Peyer's patch (tissue), 4 donors: ENCODE measurements around the gene MARCHF10. TPM values are rescaled to one million over a fixed set of nuclear protein-coding genes. Genes with fewer than 3 reads are reported as not detected.

Source experiments
- DNase-seq, 3 donors: peaks; one replicate each; pipeline ENCODE4 v3.0.0-alpha.2; 2017 to 2019
- H3K27ac ChIP-seq, 4 donors: fragments of 200-600 bp; sonication (generic); one replicate each; pipeline ENCODE4 v1.5.1; 2016 to 2019
- H3K27me3 ChIP-seq, 2 donors: fragments of 200-600 bp; sonication (generic); one replicate each; pipeline ENCODE4 v1.5.1; 2019
- H3K36me3 ChIP-seq, 3 donors: fragments of 200-600 bp; sonication (generic); one replicate each; pipeline ENCODE4 v1.5.1; 2016 to 2019
- H3K4me1 ChIP-seq, 4 donors: fragments of 200-600 bp; sonication (generic); one replicate each; pipeline ENCODE4 v1.5.1; 2016 to 2019
- H3K4me3 ChIP-seq, 4 donors: fragments of 200-600 bp; sonication (generic); 1 replicate in 3 of 4; 2 replicates in 1 of 4; pipeline ENCODE4 v1.5.1; 2016 to 2019; ENCODE audit warnings: mild to moderate bottlenecking in 1 of 4
- H3K9me3 ChIP-seq, 4 donors: fragments of 200-600 bp; sonication (generic); one replicate each; pipeline ENCODE4 v1.5.1; 2016 to 2019; ENCODE audit warnings: mild to moderate bottlenecking in 1 of 4
- CTCF ChIP-seq, 6 experiments: fragments of 450-650 bp in 4 of 6; fragments of 200-600 bp in 2 of 6; sonication (generic) in 1 of 6; IDR thresholded peaks; one replicate each; pipeline ENCODE4 v1.5.1; 2017 to 2019; ENCODE audit warnings: antibody characterized with exemption in 6 of 6, mild to moderate bottlenecking in 3 of 6, moderate library complexity in 1 of 6
- POLR2A ChIP-seq, 2 donors: fragments of 450-650 bp; IDR thresholded peaks; one replicate each; pipeline ENCODE4 v1.5.1; 2017; ENCODE audit warnings: antibody characterized with exemption in 2 of 2, mild to moderate bottlenecking in 2 of 2, moderate library complexity in 2 of 2
- total RNA-seq, 4 donors: library from RNA; depleted of rRNA; stranded (reverse); fragments of >200 nt; gene quantifications; one replicate each; pipeline ENCODE4 v1.1.0, GENCODE V29; 2016

Gene MARCHF10
- total RNA-seq, 4 donors from 2014 or later = not detected

- no peak for DNase-seq
- no peaks in the 10 kb centered on the region for H3K4me1 ChIP-seq
- H3K27me3 ChIP-seq = no peaks in the 10 kb centered on the region
- H3K36me3 ChIP-seq = no peaks in the 10 kb centered on the region
- H3K9me3 ChIP-seq = no peaks in the 10 kb centered on the region
- H3K27ac ChIP-seq = no peak overlapping the region
- no peak for TF ChIP-seq POLR2A (IDR thresholded peaks at IDR 0.05)
- no peak for TF ChIP-seq CTCF (IDR thresholded peaks at IDR 0.05)
- H3K4me3 ChIP-seq = no peak overlapping the region
Observed at GRCh38 chr17:62755141-62755851, 52.8 kb downstream of the MARCHF10 start.

- Histone ChIP-seq H3K27ac (no peak overlapping the region), H3K36me3 (no peaks in the 10 kb centered on the region), H3K27me3 (no peaks in the 10 kb centered on the region), H3K4me1 (no peaks in the 10 kb centered on the region), H3K4me3 (no peak overlapping the region), H3K9me3 (no peaks in the 10 kb centered on the region)
- no peak for DNase-seq
- no peak for TF ChIP-seq CTCF (IDR thresholded peaks at IDR 0.05)
Observed at GRCh38 chr17:62754631-62755030, 53.5 kb downstream of the MARCHF10 start.

- no peaks in the 10 kb centered on the region for H3K27me3 ChIP-seq
Observed at GRCh38 chr17:62753562-62753961, 54.6 kb downstream of the MARCHF10 start.

GRCh38 chr17:62751060-62751691 lies 56.9 kb downstream of the MARCHF10 start:
- Histone ChIP-seq H3K27me3 (no peaks in the 10 kb centered on the region), H3K27ac (no peak overlapping the region), H3K4me1 (no peaks in the 10 kb centered on the region), H3K36me3 (no peaks in the 10 kb centered on the region), H3K9me3 (no peaks in the 10 kb centered on the region), H3K4me3 (no peak overlapping the region)
- no peak for DNase-seq
- no peak for TF ChIP-seq POLR2A (IDR thresholded peaks at IDR 0.05)
- TF ChIP-seq CTCF (IDR thresholded peaks at IDR 0.05) = no peak

More at GRCh38 chr17:62753562-62753961, 54.6 kb downstream of the MARCHF10 start:
- DNase-seq = no peak
- Histone ChIP-seq H3K4me3 (no peak overlapping the region), H3K9me3 (no peaks in the 10 kb centered on the region), H3K27ac (no peak overlapping the region), H3K36me3 (no peaks in the 10 kb centered on the region), H3K4me1 (no peaks in the 10 kb centered on the region)
- TF ChIP-seq POLR2A (IDR thresholded peaks at IDR 0.05) = no peak
- TF ChIP-seq CTCF (IDR thresholded peaks at IDR 0.05) = no peak

- Histone ChIP-seq H3K9me3 (no peaks in the 10 kb centered on the region), H3K4me3 (no peak overlapping the region), H3K27ac (no peak overlapping the region), H3K4me1 (no peaks in the 10 kb centered on the region), H3K36me3 (no peaks in the 10 kb centered on the region), H3K27me3 (no peaks in the 10 kb centered on the region)
- no peak for DNase-seq
- TF ChIP-seq CTCF (IDR thresholded peaks at IDR 0.05) = no peak
- no peak for TF ChIP-seq POLR2A (IDR thresholded peaks at IDR 0.05)
Observed at GRCh38 chr17:62750631-62751051, 57.5 kb downstream of the MARCHF10 start.
